ENCODE measurements around the gene INHBB.

INHBB gene

DNA sequence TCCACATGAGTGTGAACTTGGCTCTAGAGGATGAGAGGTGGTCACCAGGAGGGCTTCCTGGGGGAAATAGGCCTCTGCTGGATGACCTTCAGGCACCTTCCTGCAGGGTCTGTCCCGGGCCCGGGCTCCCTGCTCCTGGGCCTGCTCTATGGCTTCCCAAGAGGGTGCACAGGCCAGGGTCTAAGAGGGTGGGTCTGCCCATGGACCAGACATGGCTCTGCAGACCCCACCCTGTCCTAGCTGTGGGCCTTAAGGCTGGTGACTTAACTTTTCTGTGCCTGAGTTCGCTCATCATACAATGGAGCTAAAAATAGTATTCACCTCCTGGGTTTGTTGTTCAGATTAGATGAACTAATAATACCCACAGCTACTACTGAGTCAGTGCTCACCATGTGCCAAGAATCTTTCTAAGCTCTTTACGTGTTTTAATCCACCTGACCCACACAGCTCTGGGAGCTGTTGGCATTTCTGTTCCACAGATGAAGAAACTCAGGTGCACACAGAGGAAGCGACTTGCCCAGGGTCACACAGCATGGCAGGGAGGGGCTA lies 14.4 kb downstream of the INHBB start:
- DNase-seq, result no peak

GRCh38 chr2:120362926-120363325 lies 17.0 kb downstream of the INHBB start:
- DNase-seq, result no peak

DNA sequence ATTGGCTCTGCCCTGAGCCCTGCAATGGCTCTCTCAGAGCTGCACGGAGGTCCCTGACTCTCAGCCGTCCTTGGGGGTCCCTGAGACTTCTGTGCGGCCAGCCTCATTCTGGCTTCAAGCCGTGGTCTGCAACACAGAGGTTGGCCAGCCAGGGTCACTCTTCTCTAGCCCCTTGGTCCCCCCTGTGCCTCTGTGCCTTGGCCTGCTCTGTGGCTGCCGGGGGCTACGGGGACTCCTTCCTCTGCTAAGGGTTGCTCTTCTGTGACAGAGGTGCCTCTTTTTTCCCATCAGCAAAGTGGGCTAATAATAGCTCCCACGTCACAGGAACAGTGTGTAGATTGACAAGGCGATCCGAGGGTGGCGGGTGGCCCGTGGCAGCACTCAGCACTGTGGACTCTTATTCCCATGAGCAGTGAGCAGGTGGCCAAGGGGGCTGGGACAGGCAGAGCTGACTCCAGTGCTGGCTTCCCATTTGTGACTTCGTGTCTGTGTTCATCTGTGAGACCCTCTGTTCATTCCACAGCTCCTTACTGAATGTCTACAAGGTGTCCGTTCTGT lies 19.4 kb downstream of the INHBB start:
- no peak for DNase-seq

- no peak for DNase-seq
Measured at GRCh38 chr2:120366698-120367097, 20.8 kb downstream of the INHBB start.

GRCh38 chr2:120367221-120367620 lies 21.3 kb downstream of the INHBB start:
- DNase-seq, result no peak

- no peak for DNase-seq
Measured at GRCh38 chr2:120367649-120368048, 21.7 kb downstream of the INHBB start.

GRCh38 chr2:120368086-120368485 lies 22.1 kb downstream of the INHBB start:
- no peak for DNase-seq

DNA sequence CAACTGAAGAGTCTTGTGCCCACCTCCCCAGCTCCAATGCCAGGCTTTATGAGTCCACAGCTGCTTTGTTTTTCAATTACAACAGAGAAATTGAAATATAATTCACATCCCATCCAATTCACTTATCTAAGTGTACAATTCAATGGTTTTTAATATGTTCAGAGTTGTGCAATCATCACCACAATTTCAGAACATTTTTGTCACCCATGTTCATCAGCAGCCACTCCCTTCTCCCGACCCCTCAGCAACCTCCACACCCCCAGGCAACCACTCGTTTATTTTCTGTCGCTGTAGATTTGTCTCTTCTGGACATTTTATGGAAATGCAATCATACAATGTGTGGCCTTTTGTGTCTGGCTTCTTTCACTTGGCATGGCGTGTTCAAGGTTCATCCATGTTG lies 23.3 kb downstream of the INHBB start:
- no peak for DNase-seq

DNA sequence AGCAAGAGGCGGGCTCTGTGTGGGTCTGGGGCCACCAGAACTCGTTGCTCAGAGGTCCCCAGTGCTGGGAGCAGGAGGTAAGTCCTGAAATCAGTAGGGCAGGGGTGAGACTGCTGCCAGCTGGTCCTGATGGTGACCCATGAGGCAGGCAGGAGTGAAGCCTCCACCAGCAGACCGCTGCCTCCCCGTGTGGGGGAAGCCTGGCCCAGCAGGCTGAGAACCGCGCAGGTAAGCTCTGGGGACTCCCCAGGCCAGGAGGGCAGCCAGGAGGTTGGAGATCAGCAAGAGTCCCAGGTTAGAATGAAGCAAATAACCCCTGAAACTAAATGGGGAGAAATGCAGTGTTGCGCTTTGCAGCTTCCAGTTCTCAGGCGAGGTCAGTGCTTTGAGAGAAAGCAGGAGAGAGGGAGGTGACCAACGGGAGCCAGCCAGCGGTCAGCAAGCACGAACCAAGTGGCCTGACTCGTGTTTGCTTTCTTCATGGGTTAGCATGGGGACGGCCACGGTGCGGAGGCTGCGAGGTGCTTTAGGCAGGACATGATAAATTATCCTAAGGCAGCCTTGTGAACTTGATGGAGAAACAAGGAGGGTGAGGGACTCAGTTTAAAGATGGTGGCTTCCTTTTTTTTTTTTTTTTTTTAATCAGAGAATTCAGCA lies 26.2 kb downstream of the INHBB start:
- DNase-seq, result no peak

GRCh38 chr2:120372816-120373215 lies 26.9 kb downstream of the INHBB start:
- no peak for DNase-seq

DNA sequence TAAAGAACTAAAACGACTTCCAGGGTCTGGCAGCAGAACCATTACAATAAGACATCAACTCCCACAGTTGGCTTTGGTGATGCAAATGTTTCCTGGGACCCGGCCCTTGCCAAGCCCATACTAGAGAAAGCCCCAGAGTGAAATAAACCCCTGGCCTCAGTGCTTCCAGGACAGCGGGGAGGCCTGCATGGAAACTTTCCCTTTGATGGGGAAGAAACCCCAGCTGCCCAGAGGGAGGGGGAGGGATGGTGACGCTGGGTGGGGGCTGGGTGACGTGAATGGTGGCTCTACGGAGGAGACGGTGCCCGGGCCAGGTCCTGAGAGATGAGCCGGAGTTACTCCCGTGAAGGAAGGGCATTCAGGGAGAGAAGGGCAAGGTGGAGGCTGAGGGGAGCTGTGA lies 27.5 kb downstream of the INHBB start:
- no peak for DNase-seq

- no peak for DNase-seq
Measured at GRCh38 chr2:120374821-120375220, 28.9 kb downstream of the INHBB start.

DNA sequence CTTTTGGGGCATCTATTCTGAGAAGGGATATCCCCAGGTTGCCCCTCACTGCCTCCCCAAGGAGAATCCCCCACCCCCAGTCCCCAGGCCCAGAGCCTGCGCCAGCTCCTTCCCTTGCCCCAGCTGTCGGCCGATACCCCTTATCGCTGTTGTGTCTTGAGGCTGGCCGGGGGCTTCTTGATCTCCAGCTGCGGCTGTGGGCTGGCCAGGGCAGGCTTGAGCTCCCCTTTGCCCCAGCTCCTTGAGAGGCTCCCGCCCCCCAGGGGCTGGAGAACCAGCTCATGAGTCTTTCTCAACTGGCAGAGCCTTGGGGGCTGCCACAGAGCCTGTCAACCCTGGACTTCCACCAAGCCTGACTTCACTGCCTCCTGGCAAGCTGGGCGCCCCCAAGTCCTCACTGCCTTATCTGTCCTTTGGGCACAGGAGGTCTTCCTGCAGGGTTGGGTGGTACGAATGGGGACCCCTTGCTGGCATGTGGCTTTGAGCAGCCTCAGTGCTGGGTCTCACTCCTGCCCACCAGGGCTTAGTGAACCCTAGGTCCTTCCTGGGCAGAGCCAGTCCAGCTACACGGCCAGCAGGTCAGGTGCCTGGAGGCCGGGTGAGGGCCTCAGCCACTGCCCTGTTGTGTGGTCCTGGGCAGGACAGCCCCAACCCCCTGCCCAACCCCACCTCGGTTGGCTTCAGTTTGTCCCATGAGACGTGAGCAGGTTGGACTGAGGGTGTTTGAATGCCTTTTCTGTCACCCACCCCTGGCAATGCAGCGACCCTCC lies 29.5 kb downstream of the INHBB start:
- no peak for DNase-seq

DNA sequence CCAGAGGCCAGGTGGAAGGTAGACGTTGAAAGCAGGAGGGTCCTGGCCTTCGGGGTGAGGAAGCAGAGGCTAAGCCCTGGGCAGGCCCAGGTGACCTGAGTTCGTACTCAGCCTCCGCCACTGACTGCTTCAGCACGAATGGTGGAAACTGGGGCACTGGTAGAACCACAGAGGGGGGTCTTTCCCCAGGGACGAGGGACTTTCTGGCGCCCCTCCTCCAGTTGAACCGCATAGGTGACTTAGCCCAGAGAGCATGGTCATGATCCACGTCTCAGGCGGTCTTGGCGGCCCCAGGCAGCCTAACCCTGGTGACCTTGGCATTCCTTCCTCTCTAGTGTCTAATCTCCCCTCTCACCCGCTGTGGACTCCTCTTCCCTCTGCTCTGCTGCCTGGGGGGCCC lies 30.2 kb downstream of the INHBB start:
- DNase-seq, result no peak

DNA sequence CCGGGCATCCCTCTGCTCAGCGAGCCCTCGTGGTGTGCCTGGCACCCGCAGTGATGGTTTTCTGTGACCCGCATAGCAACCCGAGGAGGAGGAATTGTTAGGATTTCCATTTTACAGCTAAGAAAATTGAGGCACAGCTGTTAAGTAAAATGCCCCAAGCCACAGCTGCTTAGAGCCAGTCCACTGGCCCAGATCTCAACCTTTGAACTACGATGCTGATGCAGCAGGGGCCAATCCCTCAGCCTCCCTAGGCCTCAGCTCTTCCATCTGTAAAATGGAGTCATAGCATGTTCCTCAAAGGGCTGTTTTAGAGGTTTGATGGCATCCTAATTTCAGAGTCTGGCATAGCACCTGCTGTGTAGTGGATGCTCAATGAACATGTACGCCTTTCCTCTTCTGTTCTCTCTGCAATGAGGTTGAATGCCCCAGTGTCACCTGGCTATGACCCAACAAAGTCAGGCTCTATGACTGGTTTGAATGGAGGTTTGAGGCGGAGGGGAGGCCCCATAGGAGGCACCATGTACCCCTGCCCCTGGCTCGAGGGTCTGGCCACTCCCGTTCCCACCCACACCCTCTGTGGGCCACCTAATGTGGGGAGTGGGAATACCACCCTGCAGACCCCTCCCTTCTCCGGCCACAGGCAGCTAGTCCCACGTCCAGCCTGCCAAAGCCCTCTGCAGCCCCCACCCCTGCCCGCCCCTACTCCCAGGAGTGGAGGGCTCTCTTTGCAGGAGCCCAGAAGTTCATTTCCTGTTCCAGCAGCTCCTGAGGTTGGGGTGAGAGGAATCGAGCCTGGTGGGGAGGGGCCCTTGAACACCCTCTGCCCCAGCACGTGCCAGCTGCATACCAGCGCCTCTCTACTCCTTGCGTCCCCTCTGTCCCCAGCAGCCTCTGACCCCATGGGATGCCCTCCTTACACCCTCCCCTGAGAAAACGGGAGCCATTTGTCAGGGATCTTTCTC lies 31.0 kb downstream of the INHBB start:
- no peak for DNase-seq

GRCh38 chr2:120378605-120379004 lies 32.7 kb downstream of the INHBB start:
- no peak for DNase-seq

- DNase-seq, result no peak
Measured at GRCh38 chr2:120379916-120380893, 34.3 kb downstream of the INHBB start.

- no peak for DNase-seq
Measured at GRCh38 chr2:120381192-120381591, 35.3 kb downstream of the INHBB start.

GRCh38 chr2:120381661-120382060 lies 35.7 kb downstream of the INHBB start:
- no peak for DNase-seq

GRCh38 chr2:120382541-120383144 lies 36.7 kb downstream of the INHBB start:
- DNase-seq, result no peak

- DNase-seq, result no peak
Measured at GRCh38 chr2:120383191-120383590, 37.3 kb downstream of the INHBB start.
